HG03108 (cell line): Measurements from ENCODE around the gene SMARCD3.

ENCODE experiments used
- ATAC-seq: cut with Tn5 transposase; IDR thresholded peaks from one replicate; pipeline ENCODE4 v1.9.1; 2021; ENCODE audit warnings: moderate library complexity; ENCODE audit not compliant: unreplicated experiment

Gene SMARCD3

GRCh38 chr7:151273651-151274390 is 25.3 kb upstream of the SMARCD3 start:
- ATAC-seq, result no peak

GRCh38 chr7:151272877-151273276 is 24.4 kb upstream of the SMARCD3 start:
- ATAC-seq, result no peak

- ATAC-seq, result no peak
Observed at GRCh38 chr7:151272405-151272804, 23.9 kb upstream of the SMARCD3 start.

GRCh38 chr7:151271699-151272355 is 23.3 kb upstream of the SMARCD3 start:
- ATAC-seq, result no peak

- no peak for ATAC-seq
Observed at GRCh38 chr7:151269511-151269910, 21.0 kb upstream of the SMARCD3 start.

- no peak for ATAC-seq
Observed at GRCh38 chr7:151265351-151265931, 16.9 kb upstream of the SMARCD3 start.

- no peak for ATAC-seq
Observed at GRCh38 chr7:151264615-151265014, 16.1 kb upstream of the SMARCD3 start.

GRCh38 chr7:151261529-151261928 is 13.0 kb upstream of the SMARCD3 start:
- no peak for ATAC-seq

- ATAC-seq, result no peak
Observed at GRCh38 chr7:151260883-151261282, 12.4 kb upstream of the SMARCD3 start.

- no peak for ATAC-seq
Observed at GRCh38 chr7:151260471-151260870, 12.0 kb upstream of the SMARCD3 start.

GRCh38 chr7:151257990-151258389 is 9.5 kb upstream of the SMARCD3 start:
- no peak for ATAC-seq

GRCh38 chr7:151256410-151257045 is 8.0 kb upstream of the SMARCD3 start:
- no peak for ATAC-seq

- ATAC-seq, result no peak
Observed at GRCh38 chr7:151255390-151255789, 6.9 kb upstream of the SMARCD3 start.

GRCh38 chr7:151254851-151255250 is 6.4 kb upstream of the SMARCD3 start:
- ATAC-seq, result no peak

- ATAC-seq, result no peak
Observed at GRCh38 chr7:151254316-151254715, 5.8 kb upstream of the SMARCD3 start.

GRCh38 chr7:151252961-151253711 is 4.6 kb upstream of the SMARCD3 start:
- no peak for ATAC-seq

- no peak for ATAC-seq
Observed at GRCh38 chr7:151252561-151252835, 4.0 kb upstream of the SMARCD3 start.

GRCh38 chr7:151251689-151252560 is 3.4 kb upstream of the SMARCD3 start:
- ATAC-seq, result no peak

- no peak for ATAC-seq
Observed at GRCh38 chr7:151251328-151251688, 2.8 kb upstream of the SMARCD3 start.
